OCI-LY7 (cell line): Measurements from ENCODE around the gene REST. TPM values are rescaled to one million over a fixed set of nuclear protein-coding genes. Genes with fewer than 3 reads are reported as not detected.

ENCODE experiments used
- BruUV-seq: library from RNA; stranded (reverse); fragments of 400-500 nt; replicated peaks from 2 replicates; lab custom pipeline; 2021; lab: Mats Ljungman, UMichigan
- CTCF ChIA-PET: fragments of 300-600 bp; sonication (Branson Sonifier 250); formaldehyde crosslinking; loops from one replicate; lab custom pipeline; 2022; ENCODE audit warnings: antibody characterized with exemption; ENCODE audit not compliant: unreplicated experiment; lab: Charles Lee
- POLR2A ChIA-PET: fragments of 300-600 bp; sonication (Branson Sonifier 250); formaldehyde crosslinking; loops from one replicate; lab custom pipeline; 2022; ENCODE audit warnings: antibody characterized with exemption; lab: Charles Lee
- DNase-seq: peaks from one replicate; pipeline ENCODE4 v3.0.0-alpha.2; 2015; ENCODE audit warnings: low spot score
- H2AFZ ChIP-seq: fragments of 200-600 bp; sonication (generic), shearing (Covaris generic); 2 replicates; pipeline ENCODE4 v1.6.1; 2014; ENCODE audit warnings: mild to moderate bottlenecking, antibody characterized with exemption, low read length, moderate library complexity
- H3K27ac ChIP-seq: fragments of 200-600 bp; sonication (generic); 2 replicates; pipeline ENCODE4 v1.5.1; 2014; ENCODE audit warnings: mixed run types, low read depth, mild to moderate bottlenecking, moderate library complexity, low read length, inconsistent platforms; ENCODE audit not compliant: poor library complexity, severe bottlenecking
- H3K36me3 ChIP-seq: fragments of 200-600 bp; sonication (generic); 2 replicates; pipeline ENCODE4 v1.6.1; 2014; ENCODE audit warnings: mild to moderate bottlenecking, antibody characterized with exemption, low read length, moderate library complexity, mixed read lengths; ENCODE audit not compliant: insufficient read depth
- H3K4me1 ChIP-seq: fragments of 200-600 bp; sonication (generic); 2 replicates; pipeline ENCODE4 v1.5.1; 2014; ENCODE audit warnings: mild to moderate bottlenecking, low read length; ENCODE audit not compliant: insufficient read depth, poor library complexity, severe bottlenecking
- H3K4me2 ChIP-seq: fragments of 200-600 bp; sonication (generic); 2 replicates; pipeline ENCODE4 v1.6.1; 2014; ENCODE audit warnings: mild to moderate bottlenecking, low read length
- H3K4me3 ChIP-seq: fragments of 200-600 bp; sonication (generic); 2 replicates; pipeline ENCODE4 v1.5.1; 2014; ENCODE audit warnings: mild to moderate bottlenecking, low read depth, low read length; ENCODE audit not compliant: poor library complexity, severe bottlenecking
- H3K79me2 ChIP-seq: fragments of 200-600 bp; sonication (generic); 2 replicates; pipeline ENCODE4 v1.6.1; 2016; ENCODE audit warnings: low read depth, mild to moderate bottlenecking, low read length, moderate library complexity, mixed read lengths; ENCODE audit not compliant: insufficient read depth
- H3K9me2 ChIP-seq: fragments of 200-600 bp; sonication (generic); 2 replicates; pipeline ENCODE4 v1.6.1; 2016; ENCODE audit warnings: mild to moderate bottlenecking, low read length, mixed read lengths; ENCODE audit not compliant: insufficient read depth
- H3K9me3 ChIP-seq: fragments of 200-600 bp; sonication (generic); 2 replicates; pipeline ENCODE4 v1.6.1; 2014; ENCODE audit warnings: mild to moderate bottlenecking, mixed run types, low read length, mixed read lengths
- H4K20me1 ChIP-seq: fragments of 200-600 bp; sonication (generic); 2 replicates; pipeline ENCODE4 v1.6.1; 2014; ENCODE audit warnings: mild to moderate bottlenecking, antibody characterized with exemption, low read length, moderate library complexity, mixed read lengths; ENCODE audit not compliant: insufficient read depth
- CTCF ChIP-seq: fragments of 200-600 bp; sonication (generic); conservative IDR thresholded peaks from 2 replicates; pipeline ENCODE4 v1.5.1; 2014; ENCODE audit warnings: mild to moderate bottlenecking, antibody characterized with exemption, low read length, moderate library complexity, mixed read lengths
- EZH2phosphoT487 ChIP-seq: fragments of 200-600 bp; sonication (generic); IDR thresholded peaks from 2 replicates; pipeline ENCODE4 v1.6.1; 2018; ENCODE audit warnings: low read depth, borderline replicate concordance, mild to moderate bottlenecking, mixed run types, antibody characterized with exemption, low read length, moderate library complexity, mixed read lengths
- intact Hi-C: fragments of 100-400 bp; cut with micrococcal nuclease; formaldehyde crosslinking; loops from one replicate; pipeline ENCODE4 v1.10.0; 2022; ENCODE audit not compliant: unreplicated experiment
- total RNA-seq, 2 experiments: library from RNA; depleted of rRNA in 1 of 2; stranded (reverse); fragments of >200 nt in 1 of 2; shearing (Covaris generic) in 1 of 2; gene quantifications; 2 replicates each; pipeline ENCODE4 v1.2.3, GENCODE V29; 2014 to 2022

Gene REST
- total RNA-seq, 2 experiments from 2014 or later: 27.3 to 39.2 TPM

GRCh38 chr4:56940403-56940802 is 32.7 kb downstream of the REST start:
- H3K9me2 ChIP-seq: no peaks in the 10 kb centered on the region
- intact Hi-C loops: no loop called here
- DNase-seq: no peak
- no peak overlapping the region for H3K4me3 ChIP-seq
- no peaks in the 10 kb centered on the region for H3K4me1 ChIP-seq
- H3K4me2 ChIP-seq: no peak overlapping the region
- H2AFZ ChIP-seq: no peak overlapping the region
- no peak overlapping the region for H3K27ac ChIP-seq
- POLR2A ChIA-PET: no interaction called here
- no peaks in the 10 kb centered on the region for H3K79me2 ChIP-seq
- H3K9me3 ChIP-seq: no peaks in the 10 kb centered on the region
- no TSS peak for BruUV-seq
- no peaks in the 10 kb centered on the region for H4K20me1 ChIP-seq
- CTCF ChIA-PET: no interaction called here
- H3K36me3 ChIP-seq: peaks cover 30% of the 10 kb centered on the region
- TF ChIP-seq CTCF: no peak
- no peak for TF ChIP-seq EZH2phosphoT487

GRCh38 chr4:56940971-56941370 is 33.3 kb downstream of the REST start:
- Histone ChIP-seq H3K79me2 (no peaks in the 10 kb centered on the region), H3K9me3 (no peaks in the 10 kb centered on the region), H3K9me2 (no peaks in the 10 kb centered on the region), H4K20me1 (no peaks in the 10 kb centered on the region), H2AFZ (no peak overlapping the region), H3K27ac (no peak overlapping the region), H3K4me2 (no peak overlapping the region), H3K36me3 (peaks cover 30% of the 10 kb centered on the region), H3K4me1 (no peaks in the 10 kb centered on the region), H3K4me3 (no peak overlapping the region)
- ChIA-PET CTCF (no interaction called here), POLR2A (interaction anchor here (1.0 to 1.1 kb wide), 2 partner anchors 9 to 25 kb away, joined by 3 read pairs; no protein-coding TSS in a partner anchor)
- intact Hi-C loops: no loop called here
- BruUV-seq: no TSS peak
- no peak for TF ChIP-seq EZH2phosphoT487
- TF ChIP-seq CTCF: no peak
- DNase-seq: no peak

GRCh38 chr4:56941403-56941802 is 33.7 kb downstream of the REST start:
- H3K9me2 ChIP-seq: no peaks in the 10 kb centered on the region
- H3K4me1 ChIP-seq: no peaks in the 10 kb centered on the region
- H2AFZ ChIP-seq: no peak overlapping the region
- POLR2A ChIA-PET: interaction anchor here (0.6 to 1.1 kb wide), 4 partner anchors 9 to 472 kb away, joined by 3 to 6 read pairs (median 3); no protein-coding TSS in a partner anchor
- intact Hi-C loops: no loop called here
- CTCF ChIA-PET: no interaction called here
- H3K36me3 ChIP-seq: peaks cover 25% of the 10 kb centered on the region
- H3K9me3 ChIP-seq: no peaks in the 10 kb centered on the region
- H3K79me2 ChIP-seq: no peaks in the 10 kb centered on the region
- H4K20me1 ChIP-seq: no peaks in the 10 kb centered on the region
- no peak overlapping the region for H3K27ac ChIP-seq
- TF ChIP-seq CTCF: no peak
- no peak for TF ChIP-seq EZH2phosphoT487
- H3K4me3 ChIP-seq: no peak overlapping the region
- H3K4me2 ChIP-seq: no peak overlapping the region
- no peak for DNase-seq
- no TSS peak for BruUV-seq
